BLaER1 (cell line): ENCODE data around the gene TSSK6.

Source experiments
- H3K27ac ChIP-seq: shearing (Covaris generic); formaldehyde crosslinking; 2 replicates; pipeline ENCODE4 v1.8.1; 2022
- H3K27me3 ChIP-seq: shearing (Covaris generic); formaldehyde crosslinking; 2 replicates; pipeline ENCODE4 v1.8.1; 2022
- H3K36me3 ChIP-seq: shearing (Covaris generic); formaldehyde crosslinking; 2 replicates; pipeline ENCODE4 v1.8.1; 2022
- H3K4me1 ChIP-seq: shearing (Covaris generic); formaldehyde crosslinking; 2 replicates; pipeline ENCODE4 v1.8.1; 2022
- H3K4me2 ChIP-seq: shearing (Covaris generic); formaldehyde crosslinking; 2 replicates; pipeline ENCODE4 v1.8.1; 2022
- H3K4me3 ChIP-seq: shearing (Covaris generic); formaldehyde crosslinking; 2 replicates; pipeline ENCODE4 v1.8.1; 2022
- H3K9ac ChIP-seq: shearing (Covaris generic); formaldehyde crosslinking; 2 replicates; pipeline ENCODE4 v1.8.1; 2022
- H3K9me3 ChIP-seq: shearing (Covaris generic); formaldehyde crosslinking; 2 replicates; pipeline ENCODE4 v1.8.1; 2022
- H4K20me1 ChIP-seq: shearing (Covaris generic); formaldehyde crosslinking; 2 replicates; pipeline ENCODE4 v1.8.1; 2022
- Cebpa-rat ChIP-seq: shearing (Covaris generic); IDR thresholded peaks from 2 replicates; pipeline ENCODE4 v1.8.1; 2022

Gene TSSK6

DNA sequence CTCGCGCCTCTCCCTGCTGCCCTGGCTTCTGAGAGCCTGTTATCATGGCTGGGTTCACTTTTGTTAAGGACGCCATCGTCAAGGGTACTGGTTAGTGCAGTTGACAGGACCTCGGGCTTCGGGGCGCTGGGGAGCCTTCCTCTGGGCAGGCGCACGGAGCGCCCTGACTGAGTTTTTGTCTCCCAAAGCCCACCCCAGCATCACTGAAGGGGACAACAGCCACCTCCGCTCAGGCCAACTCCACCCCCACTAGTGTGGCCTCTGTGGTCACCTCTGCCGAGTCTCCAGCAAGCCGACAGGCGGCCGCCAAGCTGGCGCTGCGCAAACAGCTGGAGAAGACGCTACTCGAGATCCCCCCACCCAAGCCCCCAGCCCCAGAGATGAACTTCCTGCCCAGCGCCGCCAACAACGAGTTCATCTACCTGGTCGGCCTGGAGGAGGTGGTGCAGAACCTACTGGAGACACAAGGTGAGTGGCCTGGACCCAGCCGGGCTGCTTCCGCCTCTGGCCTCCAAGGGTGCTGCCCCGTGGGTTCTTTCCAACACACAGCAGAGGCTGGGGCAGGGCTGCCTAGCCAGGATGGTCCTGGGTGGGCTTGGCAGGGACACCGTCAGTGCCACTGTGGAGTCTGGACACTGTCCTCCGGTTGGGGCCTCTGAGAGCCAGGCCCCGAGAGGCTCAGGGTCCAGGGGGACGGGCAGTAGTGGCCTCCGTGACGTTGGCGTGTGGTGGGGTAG lies 16.9 kb downstream of the TSSK6 start:
- Histone ChIP-seq H3K4me1 (peaks cover 15% of the 10 kb centered on the region), H4K20me1 (peaks cover 97% of the 10 kb centered on the region), H3K4me3 (no peak overlapping the region), H3K9ac (no peak overlapping the region; the same call in 1 of the 2 replicates), H3K27ac (no peak overlapping the region), H3K27me3 (no peaks in the 10 kb centered on the region), H3K4me2 (no peak overlapping the region), H3K36me3 (peaks cover 99% of the 10 kb centered on the region), H3K9me3 (no peaks in the 10 kb centered on the region)
- no peak for TF ChIP-seq Cebpa-rat

DNA sequence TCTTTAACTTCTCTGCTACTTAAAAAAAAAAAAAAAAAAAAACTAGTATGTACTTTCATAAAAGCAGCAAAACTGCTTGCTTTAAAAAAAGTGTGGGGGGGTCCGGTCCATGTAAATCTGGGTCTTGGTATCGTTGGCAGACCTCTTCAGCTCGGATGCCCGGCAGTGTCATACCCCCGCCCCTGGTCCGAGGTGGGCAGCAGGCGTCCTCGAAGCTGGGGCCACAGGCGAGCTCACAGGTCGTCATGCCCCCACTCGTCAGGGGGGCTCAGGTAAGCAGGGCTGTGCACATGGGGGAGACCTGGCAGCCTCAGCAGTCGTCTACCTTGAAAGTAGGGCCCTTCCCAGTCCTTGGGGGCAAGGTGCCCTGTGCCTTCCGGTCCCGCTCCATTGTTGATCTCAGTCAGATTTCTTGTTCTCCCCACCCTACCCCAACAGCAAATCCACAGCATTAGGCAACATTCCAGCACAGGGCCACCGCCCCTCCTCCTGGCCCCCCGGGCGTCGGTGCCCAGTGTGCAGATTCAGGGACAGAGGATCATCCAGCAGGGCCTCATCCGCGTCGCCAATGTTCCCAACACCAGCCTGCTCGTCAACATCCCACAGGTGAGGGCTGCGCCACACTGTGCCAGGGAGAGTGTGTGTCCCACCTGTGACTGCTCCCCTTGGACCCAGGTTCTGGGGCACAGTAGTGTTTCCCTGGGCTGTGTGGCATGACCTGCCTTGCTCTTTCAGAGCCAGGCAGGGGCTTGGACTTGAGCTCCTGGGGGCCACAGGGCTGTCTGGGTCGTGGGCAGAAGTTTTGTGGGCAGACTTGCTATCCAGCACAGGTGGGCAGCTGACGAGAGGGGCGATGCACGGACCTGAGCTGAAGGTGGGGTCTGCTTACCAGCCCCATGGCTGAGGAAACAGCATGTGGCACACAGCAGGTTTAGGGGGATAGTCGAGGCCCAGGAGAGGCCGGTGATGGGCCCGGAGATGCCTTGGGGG lies 19.4 kb downstream of the TSSK6 start:
- Histone ChIP-seq H3K36me3 (peaks cover 99% of the 10 kb centered on the region), H3K9ac (0 out of 2 replicates have a peak overlapping the region, but pooled peaks have one; percentile 19)
- no peak for TF ChIP-seq Cebpa-rat

DNA sequence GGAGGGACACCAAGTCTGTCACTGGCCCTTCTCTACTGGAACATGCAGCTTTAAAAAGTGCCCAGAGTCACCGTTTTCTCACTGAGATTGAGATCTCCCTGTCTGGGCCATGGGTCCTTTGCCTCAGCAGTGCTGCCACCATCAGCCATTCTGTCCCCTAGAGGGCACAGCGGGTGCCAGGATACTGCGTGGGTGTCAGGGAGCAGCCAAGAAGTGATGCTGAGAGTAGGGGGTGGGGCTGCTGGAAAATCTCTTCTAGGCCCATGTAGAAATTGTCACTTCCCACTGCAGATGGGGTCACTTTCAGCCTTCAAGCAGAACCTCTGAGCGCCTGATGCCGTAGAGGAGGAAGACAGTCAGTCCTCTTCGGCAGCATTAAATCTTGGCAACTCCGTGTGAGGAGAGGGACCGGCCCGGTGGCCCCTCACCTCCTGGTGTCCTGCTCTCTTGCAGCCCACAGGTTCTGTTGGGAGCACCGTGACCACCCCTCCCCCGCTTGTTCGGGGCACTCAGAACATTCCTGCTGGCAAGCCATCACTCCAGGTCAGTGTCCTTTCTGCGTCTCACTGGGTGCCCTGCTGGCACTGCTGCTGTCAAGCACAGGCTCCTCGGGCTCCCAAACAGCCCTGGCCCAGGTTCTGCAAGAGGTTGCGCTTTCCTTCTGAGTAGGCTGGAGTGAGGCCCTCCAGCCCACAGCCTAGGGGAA lies 21.4 kb downstream of the TSSK6 start:
- no peak for TF ChIP-seq Cebpa-rat
- no peak overlapping the region for H3K4me3 ChIP-seq
- peak overlapping the region; percentile 44 for H3K27ac ChIP-seq
- H3K4me1 ChIP-seq = peaks cover 32% of the 10 kb centered on the region
- H3K36me3 ChIP-seq = peaks cover 84% of the 10 kb centered on the region
- H3K9ac ChIP-seq = no peak overlapping the region
- H3K4me2 ChIP-seq = no peak overlapping the region
- H3K27me3 ChIP-seq = no peaks in the 10 kb centered on the region
- H4K20me1 ChIP-seq = peaks cover 97% of the 10 kb centered on the region
- no peaks in the 10 kb centered on the region for H3K9me3 ChIP-seq

More for the DNA sequence above, 19.4 kb downstream of the TSSK6 start:
- Histone ChIP-seq H3K4me3 (no peak overlapping the region), H4K20me1 (peaks cover 97% of the 10 kb centered on the region), H3K4me2 (no peak overlapping the region), H3K27ac (no peak overlapping the region), H3K9me3 (no peaks in the 10 kb centered on the region), H3K4me1 (peaks cover 15% of the 10 kb centered on the region), H3K27me3 (no peaks in the 10 kb centered on the region)

DNA sequence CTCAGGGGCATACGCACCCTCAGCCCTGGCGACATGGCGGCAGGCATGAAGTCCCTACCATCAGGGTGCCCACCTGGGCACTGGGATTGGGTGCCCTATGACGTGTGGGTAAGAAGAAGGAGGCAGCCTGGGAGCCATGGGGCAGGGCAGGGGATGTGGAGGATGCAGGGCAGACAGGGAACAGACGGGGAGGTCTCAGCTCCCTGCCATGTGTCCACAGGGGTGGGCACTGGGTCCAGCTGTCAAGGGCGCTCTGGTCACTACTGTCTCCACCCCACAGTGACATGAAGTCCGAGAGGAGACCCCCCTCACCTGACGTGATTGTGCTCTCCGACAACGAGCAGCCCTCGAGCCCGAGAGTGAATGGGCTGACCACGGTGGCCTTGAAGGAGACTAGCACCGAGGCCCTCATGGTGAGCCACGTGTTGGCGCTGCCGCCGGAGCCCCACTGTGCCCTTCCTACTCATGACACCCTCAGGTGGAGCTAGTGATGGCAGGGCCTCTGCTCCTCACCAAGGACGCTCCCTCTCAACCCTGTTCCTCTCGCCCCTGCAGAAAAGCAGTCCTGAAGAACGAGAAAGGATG lies 23.2 kb downstream of the TSSK6 start:
- no peak overlapping the region for H3K9ac ChIP-seq
- H3K4me1 ChIP-seq = peaks cover 51% of the 10 kb centered on the region
- H3K4me2 ChIP-seq = no peak overlapping the region
- no peak for TF ChIP-seq Cebpa-rat
- no peaks in the 10 kb centered on the region for H3K27me3 ChIP-seq
- H3K36me3 ChIP-seq = peaks cover 72% of the 10 kb centered on the region
- H3K4me3 ChIP-seq = no peak overlapping the region
- H3K9me3 ChIP-seq = no peaks in the 10 kb centered on the region
- H3K27ac ChIP-seq = no peak overlapping the region; the same call in 1 of the 2 replicates
- H4K20me1 ChIP-seq = peaks cover 96% of the 10 kb centered on the region

DNA sequence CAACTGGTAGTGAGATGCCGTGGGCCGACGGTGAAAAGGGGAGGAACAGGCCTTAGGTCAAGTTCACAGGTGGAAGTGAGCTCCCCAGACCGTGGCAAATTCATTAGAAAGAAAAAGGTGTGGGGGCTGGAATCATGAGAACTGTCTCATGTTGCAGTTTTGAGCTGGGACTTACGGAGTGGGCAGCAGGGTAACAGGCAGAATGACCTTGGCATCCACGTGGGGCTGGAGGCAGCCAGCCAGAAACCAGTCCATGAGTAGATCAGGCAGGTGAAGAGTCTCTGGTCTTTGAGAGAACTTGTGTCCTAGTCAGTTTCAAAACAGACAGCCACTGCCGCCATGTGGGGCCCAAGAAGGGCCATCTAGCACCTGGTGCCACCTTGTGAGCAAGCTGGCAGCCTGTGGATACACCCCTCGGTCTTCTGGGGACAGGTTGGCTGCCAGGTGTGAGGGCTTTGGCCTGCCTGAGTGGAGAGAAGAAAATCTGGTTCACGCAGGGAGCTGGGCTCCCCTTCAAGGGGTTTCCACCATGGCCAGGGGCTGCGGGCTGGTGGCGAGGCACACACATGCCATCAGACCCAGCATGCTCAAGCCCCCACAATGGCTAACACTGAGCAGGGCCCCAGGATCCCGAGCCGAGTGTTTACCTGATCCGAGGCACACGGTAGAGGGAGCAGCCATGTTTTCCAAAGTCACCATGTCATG lies 23.9 kb downstream of the TSSK6 start:
- no peak overlapping the region for H3K9ac ChIP-seq

DNA sequence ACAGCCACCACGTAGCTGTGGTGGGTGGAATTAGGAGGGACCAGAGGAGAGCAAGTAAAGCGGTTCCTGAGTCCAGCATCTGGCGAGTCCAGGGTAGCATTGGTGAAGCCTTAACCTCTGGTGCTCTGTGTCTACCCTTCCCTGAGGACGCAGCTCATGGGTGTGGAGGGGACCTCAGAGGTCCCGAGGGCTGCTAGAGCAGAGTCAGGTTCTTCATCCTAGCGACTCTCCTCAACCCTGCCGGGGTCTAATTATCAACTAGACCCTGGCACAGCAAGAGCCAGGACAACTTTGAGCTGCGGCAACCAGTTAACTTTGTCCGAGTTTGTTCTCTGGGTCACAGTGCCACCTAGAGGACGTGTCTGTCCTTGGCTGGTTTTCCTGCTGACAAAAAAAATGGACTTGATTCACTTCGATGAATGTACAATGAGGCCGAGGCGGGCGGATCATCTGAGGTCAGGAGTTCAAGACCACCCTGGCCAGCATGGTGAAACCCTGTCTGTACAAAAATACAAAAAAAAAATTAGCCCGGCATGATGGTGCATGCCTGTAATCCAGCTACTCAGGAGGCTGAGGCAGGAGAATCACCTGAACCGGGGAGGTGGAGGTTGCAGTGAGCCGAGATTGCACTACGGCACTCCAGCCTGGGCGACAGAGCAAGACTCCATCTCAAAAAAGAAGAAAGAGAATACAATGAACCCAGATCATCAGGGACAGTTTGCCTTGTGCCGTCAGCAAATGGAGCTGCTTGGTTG lies 25.0 kb downstream of the TSSK6 start:
- Histone ChIP-seq H3K4me3 (no peak overlapping the region), H3K4me2 (peak overlapping the region; percentile 82), H3K9me3 (no peaks in the 10 kb centered on the region), H3K9ac (peak overlapping the region; percentile 62; the same call in 1 of the 2 replicates), H3K27ac (peak overlapping the region; percentile 79; the same call in 1 of the 2 replicates), H4K20me1 (peaks cover 96% of the 10 kb centered on the region), H3K36me3 (peaks cover 69% of the 10 kb centered on the region), H3K27me3 (no peaks in the 10 kb centered on the region), H3K4me1 (peaks cover 66% of the 10 kb centered on the region)
- no peak for TF ChIP-seq Cebpa-rat

More for the DNA sequence above, 23.9 kb downstream of the TSSK6 start:
- TF ChIP-seq Cebpa-rat = no peak
- H3K4me3 ChIP-seq = no peak overlapping the region
- no peak overlapping the region for H3K27ac ChIP-seq
- peaks cover 96% of the 10 kb centered on the region for H4K20me1 ChIP-seq
- no peaks in the 10 kb centered on the region for H3K27me3 ChIP-seq
- peaks cover 72% of the 10 kb centered on the region for H3K36me3 ChIP-seq
- no peak overlapping the region for H3K4me2 ChIP-seq
- peaks cover 57% of the 10 kb centered on the region for H3K4me1 ChIP-seq
- no peaks in the 10 kb centered on the region for H3K9me3 ChIP-seq

DNA sequence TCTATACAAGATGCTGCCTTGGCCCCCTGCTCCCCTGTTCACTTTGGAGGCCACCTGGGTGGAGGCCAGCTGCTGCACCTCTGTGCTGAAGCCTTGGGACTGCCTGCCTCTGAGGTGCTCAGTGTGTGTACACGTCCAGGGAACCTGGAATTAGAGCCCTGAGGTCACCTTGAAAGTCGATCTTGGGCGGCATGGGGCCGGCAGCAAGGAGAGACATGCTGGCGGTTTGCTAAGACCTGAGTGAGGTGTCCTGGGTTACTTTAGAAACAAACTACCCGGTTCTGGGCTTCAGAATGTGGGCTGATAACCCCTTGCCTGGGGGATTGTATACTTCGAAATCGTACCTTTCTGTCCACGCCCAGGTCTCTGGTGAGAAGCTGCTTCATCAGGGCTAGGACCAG lies 25.5 kb downstream of the TSSK6 start:
- H3K4me1 ChIP-seq = peaks cover 66% of the 10 kb centered on the region
- peak overlapping the region; percentile 62 for H3K9ac ChIP-seq
- H3K36me3 ChIP-seq = peaks cover 63% of the 10 kb centered on the region
- no peaks in the 10 kb centered on the region for H3K9me3 ChIP-seq
- no peak overlapping the region for H3K4me3 ChIP-seq
- peak overlapping the region; percentile 82 for H3K4me2 ChIP-seq
- peaks cover 97% of the 10 kb centered on the region for H4K20me1 ChIP-seq
- H3K27me3 ChIP-seq = no peaks in the 10 kb centered on the region
- H3K27ac ChIP-seq = peak overlapping the region; percentile 79
- TF ChIP-seq Cebpa-rat = no peak
